BJ (cell line): ENCODE results near the gene ZNF700. TPM values are rescaled to one million over a fixed set of nuclear protein-coding genes. Genes with fewer than 3 reads are reported as not detected.
"Not testable (repeated sequence)": the region's sequence is repeated elsewhere in the genome, so short reads cannot be mapped to it uniquely, and the experiment has no call there.

Source experiments
- CTCF ChIA-PET: fragments of 350-600 bp; formaldehyde crosslinking; extraction: SDS; loops from one replicate; lab custom pipeline; 2021; ENCODE audit warnings: antibody characterized with exemption, inconsistent platforms; lab: Yijun Ruan, JAX
- POLR2A ChIA-PET: fragments of 300-600 bp; sonication (Branson Sonifier 250); formaldehyde crosslinking; extraction: SDS; loops from one replicate; lab custom pipeline; 2021; ENCODE audit warnings: antibody characterized with exemption; lab: Charles Lee
- DNase-seq: peaks from one replicate; pipeline ENCODE4 v3.0.0-alpha.2; 2011; ENCODE audit warnings: low read depth
- H3K27me3 ChIP-seq: 2 replicates; pipeline ENCODE4 v1.6.0; 2011; ENCODE audit warnings: low read length; ENCODE audit not compliant: control insufficient read depth, insufficient read depth
- H3K36me3 ChIP-seq: 2 replicates; pipeline ENCODE4 v1.5.1; 2011; ENCODE audit warnings: low read length; ENCODE audit not compliant: control insufficient read depth, insufficient read depth
- H3K4me3 ChIP-seq: 2 replicates; pipeline ENCODE4 v1.5.1; 2011; ENCODE audit warnings: low read depth, mild to moderate bottlenecking, control low read depth, low read length
- CTCF ChIP-seq: IDR thresholded peaks from 2 replicates; pipeline ENCODE4 v1.5.1; 2011; ENCODE audit warnings: low read depth, mild to moderate bottlenecking, control low read depth, inconsistent platforms, low read length, moderate library complexity; ENCODE audit not compliant: insufficient read depth
- polyA plus RNA-seq: library from polyadenylated mRNA; depleted of rRNA; stranded (reverse); fragments of >200 nt; gene quantifications from 2 replicates; pipeline ENCODE4 v1.2.3, GENCODE V29; 2011

Gene ZNF700
- polyA plus RNA-seq, 1 experiment: 2.5 TPM

- Histone ChIP-seq H3K4me3 (no peak overlapping the region), H3K27me3 (no peaks in the 10 kb centered on the region), H3K36me3 (no peaks in the 10 kb centered on the region)
- POLR2A ChIA-PET: no interaction called here
- CTCF ChIA-PET: interaction anchor here (1.0 to 1.5 kb wide), 4 partner anchors 61 to 214 kb away, joined by 3 to 4 read pairs (median 4); no protein-coding TSS in a partner anchor
- no peak for TF ChIP-seq CTCF
- no peak for DNase-seq
Observed at GRCh38 chr19:11927227-11927626, 2.3 kb downstream of the ZNF700 start.

- Histone ChIP-seq H3K36me3 (no peaks in the 10 kb centered on the region), H3K27me3 (no peaks in the 10 kb centered on the region), H3K4me3 (no peak overlapping the region)
- CTCF ChIA-PET: no interaction called here
- DNase-seq: no peak
- POLR2A ChIA-PET: no interaction called here
- no peak for TF ChIP-seq CTCF
Observed at GRCh38 chr19:11931051-11931450, 6.1 kb downstream of the ZNF700 start.

GRCh38 chr19:11931513-11931912, 6.6 kb downstream of the ZNF700 start:
- DNase-seq: no peak
- Histone ChIP-seq H3K4me3 (no peak overlapping the region), H3K36me3 (no peaks in the 10 kb centered on the region), H3K27me3 (no peaks in the 10 kb centered on the region)
- TF ChIP-seq CTCF: no peak
- CTCF ChIA-PET: no interaction called here
- POLR2A ChIA-PET: no interaction called here

- H3K4me3 ChIP-seq, POLR2A ChIA-PET, CTCF ChIA-PET, H3K27me3 ChIP-seq, H3K36me3 ChIP-seq, DNase-seq: not testable (repeated sequence)
Observed at GRCh38 chr19:11935829-11936228, 10.9 kb downstream of the ZNF700 start.

- H3K27me3 ChIP-seq, DNase-seq, H3K36me3 ChIP-seq, CTCF ChIA-PET, POLR2A ChIA-PET, H3K4me3 ChIP-seq: not testable (repeated sequence)
Observed at GRCh38 chr19:11938383-11938782, 13.5 kb downstream of the ZNF700 start.

- CTCF ChIA-PET: interaction anchor here (0.8 to 4.4 kb wide), 3 partner anchors 14 to 23 kb away, joined by 3 to 13 read pairs (median 4); partner anchors contain the start of gene ZNF763
- H3K36me3 ChIP-seq, H3K27me3 ChIP-seq, POLR2A ChIA-PET, H3K4me3 ChIP-seq, DNase-seq: not testable (repeated sequence)
Observed at GRCh38 chr19:11941361-11941887, 16.5 kb downstream of the ZNF700 start.
